ENCODE data around the gene SOD1. TPM values are rescaled to one million over a fixed set of nuclear protein-coding genes. Genes with fewer than 3 reads are reported as not detected.

Gene SOD1
- total RNA-seq, 1 experiment from 2014 or later = 227 TPM

GRCh38 chr21:31700040-31700439, 40.5 kb downstream of the SOD1 start:
- no peaks in the 10 kb centered on the region for H3K27me3 ChIP-seq (replicated peaks; ENCODE audit: control insufficient read depth, insufficient read depth, low read length)
- H3K4me3 ChIP-seq (ENCODE audit: low read depth, low read length) = no peak overlapping the region
- no TSS peak for BruUV-seq (replicated peaks)
- peaks cover 1% of the 10 kb centered on the region; the same call in 1 of the 2 replicates for H3K4me1 ChIP-seq
- no peaks in the 10 kb centered on the region for H3K9me3 ChIP-seq
- Mint-ChIP-seq H3K4me1 (ENCODE audit: low read depth, unreplicated experiment) (no peaks in the 10 kb centered on the region), H3K9me3 (ENCODE audit: unreplicated experiment) (no peaks in the 10 kb centered on the region), H3K4me3 (ENCODE audit: unreplicated experiment) (no peak overlapping the region), H3K27ac (ENCODE audit: unreplicated experiment) (no peak overlapping the region), H3K36me3 (ENCODE audit: insufficient read depth, unreplicated experiment) (peaks cover 78% of the 10 kb centered on the region), H3K27me3 (ENCODE audit: insufficient read depth, unreplicated experiment) (no peaks in the 10 kb centered on the region)
- intact Hi-C loops (cut with micrococcal nuclease; ENCODE audit: unreplicated experiment) = no loop called here
- POLR2A ChIA-PET = no interaction called here
- TF ChIP-seq, protein P1, sequence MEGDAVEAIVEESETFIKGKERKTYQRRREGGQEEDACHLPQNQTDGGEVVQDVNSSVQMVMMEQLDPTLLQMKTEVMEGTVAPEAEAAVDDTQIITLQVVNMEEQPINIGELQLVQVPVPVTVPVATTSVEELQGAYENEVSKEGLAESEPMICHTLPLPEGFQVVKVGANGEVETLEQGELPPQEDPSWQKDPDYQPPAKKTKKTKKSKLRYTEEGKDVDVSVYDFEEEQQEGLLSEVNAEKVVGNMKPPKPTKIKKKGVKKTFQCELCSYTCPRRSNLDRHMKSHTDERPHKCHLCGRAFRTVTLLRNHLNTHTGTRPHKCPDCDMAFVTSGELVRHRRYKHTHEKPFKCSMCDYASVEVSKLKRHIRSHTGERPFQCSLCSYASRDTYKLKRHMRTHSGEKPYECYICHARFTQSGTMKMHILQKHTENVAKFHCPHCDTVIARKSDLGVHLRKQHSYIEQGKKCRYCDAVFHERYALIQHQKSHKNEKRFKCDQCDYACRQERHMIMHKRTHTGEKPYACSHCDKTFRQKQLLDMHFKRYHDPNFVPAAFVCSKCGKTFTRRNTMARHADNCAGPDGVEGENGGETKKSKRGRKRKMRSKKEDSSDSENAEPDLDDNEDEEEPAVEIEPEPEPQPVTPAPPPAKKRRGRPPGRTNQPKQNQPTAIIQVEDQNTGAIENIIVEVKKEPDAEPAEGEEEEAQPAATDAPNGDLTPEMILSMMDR (IDR thresholded peaks at IDR 0.05; ENCODE audit: insufficient read depth in 1 of 2, low read depth in 1 of 2, low read length in 1 of 2, severe bottlenecking in 1 of 2, unreplicated experiment in 1 of 2) = no peak
- no peak for DNase-seq
- CTCF ChIA-PET = no interaction called here
- H3K36me3 ChIP-seq (ENCODE audit: control insufficient read depth, insufficient read depth, low read length) = no peaks in the 10 kb centered on the region

GRCh38 chr21:31706562-31706961, 47.1 kb downstream of the SOD1 start:
- Histone ChIP-seq H3K4me3 (ENCODE audit: low read depth, low read length) (no peak overlapping the region), H3K27me3 (replicated peaks; ENCODE audit: control insufficient read depth, insufficient read depth, low read length) (no peaks in the 10 kb centered on the region), H3K9me3 (no peaks in the 10 kb centered on the region), H3K4me1 (peaks cover 7% of the 10 kb centered on the region), H3K36me3 (ENCODE audit: control insufficient read depth, insufficient read depth, low read length) (no peaks in the 10 kb centered on the region)
- Mint-ChIP-seq H3K27ac (ENCODE audit: unreplicated experiment) (no peak overlapping the region), H3K4me1 (ENCODE audit: low read depth, unreplicated experiment) (peaks cover 7% of the 10 kb centered on the region), H3K4me3 (ENCODE audit: unreplicated experiment) (no peak overlapping the region), H3K36me3 (ENCODE audit: insufficient read depth, unreplicated experiment) (peaks cover 30% of the 10 kb centered on the region), H3K27me3 (ENCODE audit: insufficient read depth, unreplicated experiment) (no peaks in the 10 kb centered on the region), H3K9me3 (ENCODE audit: unreplicated experiment) (no peaks in the 10 kb centered on the region)
- ChIA-PET POLR2A (no interaction called here), CTCF (no interaction called here)
- no peak for DNase-seq
- intact Hi-C loops (cut with micrococcal nuclease; ENCODE audit: unreplicated experiment) = no loop called here
- TF ChIP-seq, protein P1 (IDR thresholded peaks at IDR 0.05; ENCODE audit: insufficient read depth in 1 of 2, low read depth in 1 of 2, low read length in 1 of 2, severe bottlenecking in 1 of 2, unreplicated experiment in 1 of 2) = no peak
- no TSS peak for BruUV-seq (replicated peaks)

DNA sequence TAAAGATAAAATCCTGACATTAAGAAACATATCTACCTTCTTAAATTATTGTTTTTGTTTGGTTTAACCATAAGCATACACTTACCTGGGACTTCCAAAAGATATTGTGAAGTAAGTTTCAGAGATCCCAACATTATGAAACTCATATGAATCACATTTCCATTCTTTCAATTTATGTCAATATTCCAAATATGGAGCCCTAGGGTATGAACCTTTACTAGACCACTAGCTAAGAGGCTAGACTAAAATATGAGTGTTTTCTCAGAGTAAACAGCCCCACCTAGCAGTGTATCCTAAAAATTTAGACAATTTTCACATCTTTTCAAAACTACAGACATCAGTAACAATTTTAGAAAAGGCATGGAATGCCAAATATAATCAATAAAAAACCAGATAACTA, 48.0 kb downstream of the SOD1 start:
- H3K36me3 Mint-ChIP-seq (ENCODE audit: insufficient read depth, unreplicated experiment) = peaks cover 21% of the 10 kb centered on the region
- POLR2A ChIA-PET = no interaction called here
- intact Hi-C loops (cut with micrococcal nuclease; ENCODE audit: unreplicated experiment) = no loop called here
- no peak overlapping the region for H3K4me3 Mint-ChIP-seq (ENCODE audit: unreplicated experiment)
- CTCF ChIA-PET = no interaction called here
- BruUV-seq (replicated peaks) = no TSS peak
- DNase-seq = no peak
- H3K9me3 Mint-ChIP-seq (ENCODE audit: unreplicated experiment) = no peaks in the 10 kb centered on the region
- H3K27me3 Mint-ChIP-seq (ENCODE audit: insufficient read depth, unreplicated experiment) = no peaks in the 10 kb centered on the region
- Histone ChIP-seq H3K4me3 (ENCODE audit: low read depth, low read length) (no peak overlapping the region), H3K36me3 (ENCODE audit: control insufficient read depth, insufficient read depth, low read length) (no peaks in the 10 kb centered on the region), H3K4me1 (peaks cover 7% of the 10 kb centered on the region), H3K27me3 (replicated peaks; ENCODE audit: control insufficient read depth, insufficient read depth, low read length) (no peaks in the 10 kb centered on the region), H3K9me3 (no peaks in the 10 kb centered on the region)
- no peak overlapping the region for H3K27ac Mint-ChIP-seq (ENCODE audit: unreplicated experiment)
- peaks cover 7% of the 10 kb centered on the region for H3K4me1 Mint-ChIP-seq (ENCODE audit: low read depth, unreplicated experiment)
- TF ChIP-seq, protein P1 (IDR thresholded peaks at IDR 0.05; ENCODE audit: insufficient read depth in 1 of 2, low read depth in 1 of 2, low read length in 1 of 2, severe bottlenecking in 1 of 2, unreplicated experiment in 1 of 2) = no peak

All from Caco-2 (cell line).